Measurements from ENCODE around the gene CR1L.
"Not testable (repeated sequence)": the region's sequence is repeated elsewhere in the genome, so short reads cannot be mapped to it uniquely, and the experiment has no call there.

The CR1L gene

DNA sequence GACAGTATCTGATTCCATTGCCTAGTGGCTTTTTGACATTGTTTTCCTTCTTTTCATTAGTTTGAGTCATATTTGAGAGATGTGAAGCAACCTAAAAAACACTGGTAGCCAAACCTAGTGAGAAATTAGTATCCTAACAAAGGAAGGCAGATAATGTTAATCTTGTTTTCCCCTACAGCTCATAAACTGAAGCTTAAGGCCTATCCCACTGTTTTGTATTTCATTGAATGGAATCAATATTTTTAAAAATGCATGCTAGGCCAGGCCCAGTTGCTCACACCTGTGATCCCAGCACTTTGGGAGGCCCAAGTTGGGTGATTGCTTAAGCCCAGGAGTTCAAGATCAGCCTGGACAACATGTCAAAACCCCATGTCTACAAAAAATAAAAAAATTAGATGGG lies 1.2 kb downstream of the CR1L start:
- DNase-seq (ENCODE audit: low read depth): no peak

DNA sequence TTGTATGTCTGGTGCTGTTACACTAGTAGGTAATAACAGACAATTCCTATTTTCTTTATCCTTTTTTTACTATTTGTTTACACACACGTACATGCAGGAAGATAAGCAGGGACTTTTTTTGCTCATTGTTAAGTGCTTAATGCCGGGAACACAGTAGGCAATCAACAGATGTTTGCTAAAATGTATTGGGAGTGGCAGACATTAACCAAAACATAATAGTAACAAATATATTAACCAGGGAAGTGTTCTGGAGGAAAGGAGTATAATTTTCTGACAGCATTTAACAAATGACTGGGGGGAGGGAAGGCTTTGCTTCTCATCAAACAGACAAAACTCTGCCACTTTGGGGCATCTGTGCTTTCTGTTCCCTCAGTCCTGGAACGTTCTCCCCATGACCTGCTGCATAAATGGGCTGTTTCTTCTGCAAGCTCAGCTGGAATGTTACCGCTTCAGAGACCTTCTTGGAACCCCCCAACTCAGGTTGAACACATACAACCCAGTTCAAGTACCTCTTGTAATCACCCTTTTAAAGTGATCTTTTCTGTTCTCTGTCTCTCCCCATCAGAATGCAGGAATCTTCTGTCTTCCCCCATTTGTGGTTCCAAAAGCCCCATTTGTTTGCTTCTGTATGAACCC lies 2.1 kb downstream of the CR1L start:
- DNase-seq (ENCODE audit: low read depth): no peak

DNA sequence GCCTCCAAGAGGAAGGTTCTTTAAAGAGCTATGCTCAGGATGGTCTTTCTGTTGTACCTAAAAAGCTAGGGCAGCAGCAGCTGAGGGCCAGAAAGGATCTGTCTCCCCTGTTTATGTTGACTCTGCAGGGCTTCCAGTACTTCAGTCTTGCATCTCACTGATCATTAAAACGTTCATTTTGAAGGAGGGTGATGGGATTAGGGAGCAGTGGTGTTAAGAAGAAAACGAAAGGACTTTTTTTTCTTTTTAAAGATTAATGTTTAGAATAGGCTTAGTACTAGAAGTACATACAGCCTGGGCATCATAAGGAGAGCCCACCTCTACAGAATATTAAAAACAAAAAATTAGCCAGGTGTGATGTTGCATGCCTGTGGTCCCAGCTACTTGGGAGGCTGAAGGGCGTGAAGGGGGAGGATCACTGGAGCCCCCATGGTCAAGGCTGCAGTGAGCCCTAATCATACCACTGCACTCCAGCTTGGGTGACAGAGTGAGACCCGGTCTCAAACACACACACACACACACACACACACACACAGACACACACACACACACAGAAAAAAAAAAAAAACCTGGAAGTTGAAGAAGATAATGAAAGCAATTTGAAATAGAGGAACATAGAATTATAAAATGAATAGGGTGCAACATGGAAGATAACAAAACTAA lies 2.9 kb downstream of the CR1L start:
- DNase-seq (ENCODE audit: low read depth): no peak

DNA sequence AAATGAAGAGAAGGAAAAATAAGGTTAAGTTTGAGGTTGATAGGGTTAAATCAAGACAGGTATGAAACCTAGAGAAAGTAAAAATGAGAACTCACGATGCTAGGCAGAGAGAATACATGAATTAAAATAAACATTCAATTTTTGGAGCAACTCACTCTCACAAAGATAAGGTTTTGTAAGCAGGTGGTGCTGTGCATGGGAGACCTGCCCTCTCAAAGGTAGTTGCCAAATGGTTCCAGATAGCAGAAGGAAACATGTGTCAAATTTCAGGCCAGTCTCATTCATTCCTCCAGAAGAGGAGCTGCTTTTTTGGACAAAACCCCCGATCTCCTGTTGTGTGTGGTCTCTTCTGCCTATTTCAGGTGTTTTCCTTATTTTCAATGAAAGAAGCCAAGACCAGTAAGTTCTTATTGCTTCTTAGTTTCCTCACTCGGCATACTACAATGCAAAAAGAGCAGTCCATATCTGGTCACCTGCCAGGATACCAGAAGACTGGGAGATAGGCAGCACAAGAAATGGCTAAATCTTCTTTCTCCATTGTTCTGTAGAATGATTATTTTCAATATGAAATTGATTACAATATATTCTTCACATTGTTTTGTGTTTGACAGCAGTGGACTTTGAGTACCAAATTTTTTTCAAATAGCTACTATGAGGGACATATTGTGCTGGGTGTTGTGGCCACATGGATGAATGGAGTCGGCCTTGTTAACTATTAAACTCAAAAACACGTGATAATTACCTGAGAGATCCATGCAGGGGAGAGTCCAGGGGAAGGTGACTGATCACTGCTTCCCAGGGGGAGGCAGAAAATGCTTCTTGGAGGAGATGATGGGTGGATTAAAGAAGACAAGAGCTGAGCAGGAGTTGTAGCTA lies 3.6 kb downstream of the CR1L start:
- DNase-seq (ENCODE audit: low read depth): no peak

DNA sequence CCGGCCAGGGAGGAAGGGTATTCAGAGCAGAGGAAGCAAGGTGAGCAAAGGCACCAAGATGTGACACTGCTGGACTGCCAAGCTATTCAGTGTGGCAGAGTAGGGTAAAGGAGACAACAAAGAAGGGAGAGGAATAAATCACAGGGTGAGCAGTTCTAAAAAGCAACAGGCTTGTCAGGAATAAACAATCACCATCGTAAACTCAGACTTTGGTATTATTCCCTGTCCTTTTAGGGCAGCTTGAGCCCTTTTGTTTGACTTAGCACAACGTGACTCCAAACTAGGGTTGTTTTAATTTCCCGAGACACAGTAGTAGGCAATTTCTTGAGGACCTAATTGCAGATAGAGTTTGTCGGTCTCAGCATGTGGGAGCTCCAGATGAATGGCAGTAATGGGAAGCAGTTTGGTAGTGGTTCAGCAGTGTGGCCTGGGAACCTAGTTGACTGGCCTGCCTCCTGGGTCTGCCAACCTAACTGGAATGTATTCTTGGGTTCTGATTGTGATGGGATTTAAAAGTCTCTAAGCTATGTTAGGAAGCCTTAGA lies 4.3 kb downstream of the CR1L start:
- DNase-seq (ENCODE audit: low read depth): no peak

DNA sequence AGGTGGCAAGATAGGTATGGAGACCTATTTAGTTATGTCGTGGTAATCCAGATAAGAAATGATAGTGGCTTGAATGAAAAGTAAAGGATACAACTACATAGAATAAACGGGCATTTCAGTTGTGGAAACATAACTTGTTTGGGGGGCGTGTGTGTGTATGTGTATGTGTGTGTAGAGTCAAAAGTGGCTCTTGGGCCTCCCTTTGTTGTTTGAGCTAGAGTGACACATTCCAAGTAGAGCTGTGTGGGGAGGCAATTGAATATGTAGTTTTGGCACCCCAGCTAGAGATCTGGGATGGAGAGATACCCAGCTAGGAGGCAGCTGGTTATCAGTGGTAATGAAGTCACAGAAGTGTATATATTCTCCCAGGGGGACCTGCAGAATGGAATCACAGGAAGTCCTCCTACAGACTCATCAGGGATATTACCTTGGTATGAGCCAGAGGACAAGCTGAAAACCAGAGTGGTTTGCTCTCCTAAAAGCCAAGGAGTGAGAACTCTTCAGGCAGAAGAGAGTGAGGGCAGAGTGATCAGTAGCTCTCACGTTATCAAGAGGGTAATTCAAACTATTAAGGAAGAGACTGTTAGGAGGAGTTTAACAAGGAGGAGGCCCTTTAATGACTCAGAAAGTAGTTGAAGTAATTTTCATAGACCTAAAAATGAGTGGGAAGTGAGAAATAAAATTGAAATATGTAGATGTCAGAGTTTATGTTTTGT lies 5.1 kb downstream of the CR1L start:
- DNase-seq (ENCODE audit: low read depth): no peak

DNA sequence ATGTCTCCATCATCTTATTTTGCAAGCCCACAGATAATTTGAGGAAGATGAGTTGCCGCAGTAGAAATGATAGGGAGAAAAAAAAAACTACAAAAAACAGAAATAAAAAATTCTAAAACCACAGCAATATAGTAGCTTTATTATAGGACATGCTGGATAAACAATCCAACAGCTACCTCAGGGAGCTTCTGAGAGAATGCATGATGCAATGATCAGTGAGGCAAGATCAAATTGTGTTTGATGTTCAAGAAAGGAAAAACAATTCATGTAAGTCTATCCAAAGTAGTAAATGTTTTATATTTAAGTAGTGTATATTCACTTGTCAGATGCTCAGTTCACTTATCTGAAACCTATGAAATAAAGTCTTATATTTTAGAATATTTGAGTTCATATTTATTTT lies 6.7 kb downstream of the CR1L start:
- no peak for DNase-seq (ENCODE audit: low read depth)

DNA sequence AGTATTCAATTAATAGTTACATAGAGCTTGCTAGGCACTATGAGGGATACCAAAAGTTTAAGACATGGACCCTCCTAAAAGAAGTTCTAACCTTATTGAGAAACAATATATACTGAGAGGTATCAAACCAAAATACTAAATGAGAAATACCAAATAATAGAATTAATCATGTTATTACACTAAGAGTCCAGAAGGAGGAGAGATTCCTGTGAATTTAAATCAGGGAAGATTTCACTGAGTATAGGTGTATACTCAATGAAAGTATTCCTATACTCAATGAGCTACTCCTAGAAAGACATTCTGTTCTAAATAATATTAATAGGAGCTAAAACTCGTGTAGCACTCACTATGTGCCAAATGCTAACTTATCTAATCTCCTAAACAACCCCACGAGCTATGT lies 9.4 kb downstream of the CR1L start:
- DNase-seq (ENCODE audit: low read depth): no peak

DNA sequence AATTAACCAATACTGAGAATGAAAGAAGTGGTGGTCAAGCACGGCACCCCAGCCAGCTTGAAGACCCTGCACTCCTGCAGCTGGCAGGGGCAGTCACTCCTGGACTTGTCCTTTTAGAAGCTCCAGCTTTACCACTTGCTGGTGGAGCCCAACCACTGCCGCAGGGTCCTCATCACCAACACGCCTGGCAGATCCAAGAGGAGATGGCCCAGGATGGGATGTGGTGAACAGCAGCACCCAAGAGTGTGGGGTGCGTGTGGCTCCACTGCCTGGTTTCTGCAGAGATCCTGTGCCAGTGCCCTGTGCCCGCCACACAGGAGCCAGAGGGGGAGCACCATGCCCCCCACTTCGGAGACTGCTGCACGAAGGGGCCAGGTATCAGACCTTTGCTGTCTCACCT lies 13.5 kb downstream of the CR1L start:
- no peak for DNase-seq (ENCODE audit: low read depth)

DNA sequence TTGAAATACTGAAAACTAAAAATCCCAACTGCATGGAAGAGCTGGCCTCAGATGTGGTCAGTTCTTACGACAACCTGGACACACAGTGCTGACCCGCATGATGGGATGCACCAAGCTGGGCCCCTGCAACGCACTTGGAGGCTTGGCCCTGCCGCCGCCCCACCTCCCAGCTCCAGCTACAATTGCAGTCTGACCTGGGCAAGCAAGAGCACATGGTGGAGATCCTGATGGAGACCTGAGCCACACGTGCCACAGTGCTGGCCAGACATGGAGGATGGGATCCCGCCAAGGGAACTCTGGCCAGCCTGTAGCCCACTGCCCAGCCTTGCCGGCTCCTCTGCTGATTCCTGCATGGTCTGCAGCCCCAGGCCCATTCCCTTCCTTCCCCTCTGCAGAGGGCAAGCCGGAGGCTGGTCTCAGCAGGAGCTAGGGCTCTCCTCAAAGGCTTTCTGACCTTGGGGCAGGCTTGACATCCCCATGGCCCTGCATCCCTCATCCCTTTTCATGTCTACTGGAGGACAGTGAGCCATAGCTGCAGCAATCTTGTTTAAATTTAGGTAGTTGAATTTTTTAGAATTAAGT lies 14.1 kb downstream of the CR1L start:
- no peak for DNase-seq (ENCODE audit: low read depth)

DNA sequence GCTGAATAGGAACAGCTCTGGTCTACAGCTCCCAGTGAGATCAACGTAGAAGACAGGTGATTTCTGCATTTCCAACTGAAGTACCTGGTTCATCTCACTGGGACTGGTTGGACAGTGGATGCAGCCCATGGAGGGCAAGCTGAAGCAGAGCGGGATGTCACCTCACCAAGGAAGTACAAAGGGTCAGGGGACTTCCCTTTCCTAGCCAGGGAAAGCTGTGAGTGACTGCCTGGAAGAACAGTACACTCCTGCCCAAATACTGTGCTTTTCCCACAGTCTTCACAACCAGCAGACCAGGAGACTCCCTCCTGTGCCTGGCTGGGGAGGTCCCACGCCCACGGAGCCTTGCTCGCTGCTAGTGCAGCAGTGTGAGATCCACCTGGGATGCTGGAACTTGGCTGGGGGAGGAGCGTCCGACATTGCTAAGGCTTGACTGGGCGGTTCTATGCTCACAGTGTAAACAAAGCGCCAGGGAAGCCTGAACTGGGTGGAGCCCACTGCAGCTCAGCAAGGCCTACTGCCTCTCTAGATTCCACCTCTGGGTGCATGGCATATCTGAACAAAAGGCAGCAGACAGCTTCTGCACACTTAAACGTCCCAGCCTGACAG lies 14.7 kb downstream of the CR1L start:
- DNase-seq (ENCODE audit: low read depth): no peak

DNA sequence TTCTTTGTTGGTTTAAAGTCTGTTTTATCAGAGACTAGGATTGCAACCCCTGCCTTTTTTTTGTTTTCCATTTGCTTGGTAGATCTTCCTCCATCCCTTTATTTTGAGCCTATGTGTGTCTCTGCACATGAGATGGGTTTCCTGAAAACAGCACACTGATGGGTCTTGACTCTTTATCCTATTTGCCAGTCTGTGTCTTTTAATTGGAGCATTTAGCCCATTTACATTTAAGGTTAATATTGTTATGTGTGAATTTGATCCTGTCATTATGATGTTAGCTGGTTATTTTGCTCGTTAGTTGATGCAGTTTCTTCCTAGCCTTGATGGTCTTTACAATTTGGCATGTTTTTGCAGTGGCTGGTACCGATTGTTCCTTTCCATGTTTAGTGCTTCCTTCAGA lies 16.5 kb downstream of the CR1L start:
- DNase-seq (ENCODE audit: low read depth): not testable (repeated sequence)

DNA sequence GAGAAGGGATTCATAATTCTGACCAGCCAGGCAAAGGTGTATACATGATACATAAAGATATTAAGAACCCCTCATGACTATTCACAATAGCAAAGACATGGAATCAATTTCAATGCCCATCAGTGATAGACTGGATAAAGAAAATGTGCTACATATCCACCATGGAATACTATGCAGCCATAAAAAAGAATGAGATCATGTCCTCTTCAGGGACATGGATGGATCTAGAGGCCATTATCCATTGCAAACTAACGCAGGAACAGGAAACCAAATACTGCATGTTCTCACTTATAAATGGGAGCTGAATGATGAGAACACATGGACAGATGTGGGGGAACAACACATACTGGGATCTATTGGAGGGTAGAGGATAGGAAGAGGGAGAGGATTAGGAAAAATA lies 21.4 kb downstream of the CR1L start:
- DNase-seq (ENCODE audit: low read depth): no peak

DNA sequence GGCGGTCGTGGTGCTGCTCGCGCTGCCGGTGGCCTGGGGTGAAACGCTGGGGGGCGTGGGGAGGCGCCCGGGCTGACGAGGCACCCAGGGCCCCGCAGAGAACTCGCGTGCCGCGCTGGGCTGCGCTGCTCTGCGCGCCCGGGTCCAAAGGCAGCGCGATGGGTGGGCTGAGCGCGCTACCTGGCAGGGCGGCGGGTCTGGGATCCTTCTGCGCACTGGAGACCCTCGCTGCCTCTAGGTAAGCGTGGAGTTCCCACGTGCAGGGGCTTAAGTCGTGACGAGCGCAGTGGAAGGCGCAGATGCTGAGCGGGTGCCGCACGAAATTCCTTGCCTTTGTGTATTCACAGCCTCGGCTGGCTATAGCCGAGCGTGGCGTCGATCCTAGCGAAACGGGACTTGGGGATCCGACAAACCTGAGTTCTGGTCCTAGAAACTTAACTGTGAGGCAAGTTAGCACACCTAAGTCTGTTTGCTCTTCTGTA lies 24.6 kb downstream of the CR1L start:
- no peak for DNase-seq (ENCODE audit: low read depth)

DNA sequence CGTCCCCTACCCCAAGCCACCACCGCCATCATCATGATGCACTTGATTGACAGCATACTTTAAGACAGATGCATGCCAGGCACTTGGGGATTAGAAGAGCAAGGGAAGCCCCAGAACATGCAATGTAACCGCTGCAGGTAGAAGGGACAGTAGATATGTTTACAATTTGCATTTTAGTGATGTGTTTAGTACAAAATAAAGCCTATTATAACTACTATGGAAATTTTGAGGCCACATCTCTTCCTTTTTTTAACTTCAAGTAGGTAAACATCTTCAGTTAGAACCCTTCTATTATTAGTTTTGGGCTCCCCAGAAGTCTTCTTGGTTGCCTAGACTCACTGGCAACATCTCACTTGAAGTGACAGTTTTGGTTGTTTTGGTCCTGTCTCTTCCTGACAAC lies 25.3 kb downstream of the CR1L start:
- no peak for DNase-seq (ENCODE audit: low read depth)

DNA sequence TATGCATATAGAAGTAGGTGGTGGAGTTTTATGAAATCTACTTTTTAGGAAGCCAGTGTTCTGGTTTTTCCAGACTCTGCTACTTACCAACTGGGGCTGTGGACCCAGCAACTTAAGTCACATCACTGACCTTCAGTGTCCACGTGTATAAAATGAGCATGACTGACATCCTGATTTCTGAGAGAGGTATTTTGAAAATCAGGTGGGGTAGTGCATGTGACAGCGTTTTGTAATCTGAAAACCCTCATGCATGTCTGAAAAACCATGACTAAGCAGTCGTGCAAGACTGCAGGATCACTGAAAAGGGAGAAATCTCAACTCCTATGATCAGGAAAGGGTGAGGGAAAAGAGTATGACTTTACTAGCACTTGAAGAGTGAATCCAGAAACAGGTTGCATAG lies 26.1 kb downstream of the CR1L start:
- no peak for DNase-seq (ENCODE audit: low read depth)

DNA sequence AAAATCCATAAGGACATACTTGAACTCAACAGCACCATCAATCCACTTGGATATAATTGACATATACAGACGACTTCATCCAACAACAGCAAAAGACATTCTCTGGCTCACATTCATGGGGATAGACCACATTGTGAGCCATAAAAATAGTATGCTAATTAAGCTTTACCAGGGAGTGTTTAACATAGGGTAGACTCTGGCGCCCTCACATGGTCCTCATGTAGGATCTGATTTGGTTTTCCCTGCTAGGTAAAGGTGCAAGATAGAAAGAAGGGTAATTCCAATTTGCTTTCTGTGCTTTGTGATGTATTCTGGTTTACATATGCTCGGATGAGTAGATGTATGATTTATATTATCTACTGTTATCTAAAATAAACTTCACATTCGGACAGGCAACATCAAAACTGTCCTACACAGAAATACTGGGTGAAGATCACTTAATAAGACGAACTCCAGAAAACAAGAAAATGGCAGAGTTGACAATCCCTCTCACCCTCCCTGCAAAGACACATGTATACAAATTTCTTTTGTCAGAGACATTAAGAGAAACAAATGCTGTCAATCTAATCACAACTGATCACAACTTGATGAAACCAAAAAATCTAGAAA lies 27.7 kb downstream of the CR1L start:
- DNase-seq (ENCODE audit: low read depth): peak; percentile 3

DNA sequence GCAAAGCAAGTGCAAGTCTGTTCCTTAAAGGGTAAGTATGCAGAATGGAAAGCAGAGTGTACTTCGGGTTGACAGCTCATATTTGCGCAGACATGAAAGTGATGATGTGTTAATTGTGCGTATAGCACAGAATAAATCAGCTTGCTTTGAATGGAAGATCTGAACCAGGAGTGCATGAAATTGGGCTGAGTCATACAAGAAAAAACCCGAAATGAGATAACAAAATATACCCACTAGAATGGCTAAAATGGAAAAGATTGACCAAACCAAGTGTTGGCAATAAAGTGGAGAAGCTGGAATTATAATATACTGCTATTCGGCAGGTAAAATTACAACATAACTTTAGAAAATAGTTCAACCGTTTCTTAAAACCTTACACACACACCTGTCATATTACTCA lies 28.5 kb downstream of the CR1L start:
- no peak for DNase-seq (ENCODE audit: low read depth)

DNA sequence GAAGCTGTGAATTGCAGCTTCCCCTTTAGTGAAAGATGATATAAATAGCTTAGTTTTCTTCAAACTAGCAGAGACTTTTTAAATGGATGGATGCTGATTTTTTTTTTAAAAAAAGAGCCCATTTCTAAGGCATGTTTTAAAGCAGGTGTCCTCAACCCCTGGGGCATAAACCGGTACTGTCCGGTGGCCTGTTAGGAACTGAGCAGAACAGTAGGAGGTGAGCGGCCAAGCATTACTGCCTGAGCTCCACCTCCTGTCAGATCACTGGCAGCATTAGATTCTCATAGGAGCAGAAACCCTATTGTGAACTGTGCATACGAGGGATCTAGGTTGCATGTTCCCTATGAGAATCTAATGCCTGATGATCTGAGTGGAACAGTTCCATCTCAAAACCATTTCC lies 31.2 kb downstream of the CR1L start:
- DNase-seq (ENCODE audit: low read depth): no peak

DNA sequence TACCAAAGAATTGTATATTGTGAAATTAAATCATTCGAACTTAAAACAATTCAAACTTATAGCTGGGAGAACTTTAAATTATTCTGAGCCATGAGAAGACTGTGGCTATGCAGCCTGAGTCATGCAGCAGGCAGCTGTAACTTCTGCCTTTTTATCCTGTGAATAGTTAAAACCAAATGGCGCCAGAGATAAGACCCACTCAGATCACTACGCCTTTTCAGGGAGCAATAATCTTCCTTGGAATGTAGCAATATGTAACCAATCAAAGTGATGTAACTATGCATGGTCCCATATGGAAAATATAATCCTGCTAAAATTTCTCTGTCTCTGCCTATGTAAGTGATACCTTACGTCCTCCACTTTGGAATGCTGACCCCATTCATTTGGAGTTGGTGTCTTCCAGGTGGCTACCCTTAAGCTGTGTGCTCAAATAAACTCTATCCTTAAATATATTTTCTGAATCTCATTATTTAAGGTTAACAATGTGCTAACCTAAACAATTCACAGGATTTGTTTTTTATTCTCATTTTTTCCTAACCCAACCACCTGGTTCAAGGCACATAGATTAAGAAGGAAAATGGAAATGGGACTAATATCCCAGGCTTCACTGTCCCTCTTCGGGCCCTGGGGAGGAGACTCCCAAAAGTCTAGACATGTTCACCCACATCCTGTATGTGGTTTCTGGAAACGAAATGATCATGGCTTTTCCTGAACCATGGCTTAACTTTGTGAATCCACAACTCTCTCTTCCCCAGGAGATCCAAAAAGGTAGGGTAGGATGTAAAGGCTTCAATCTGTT lies 35.9 kb downstream of the CR1L start:
- DNase-seq (ENCODE audit: low read depth): peak; percentile 2

Data from stromal cell of bone marrow (primary cell).